H1 (cell line): ENCODE results near the gene C1S.

Source experiments
- CEBPB ChIP-seq: IDR thresholded peaks from 2 replicates; pipeline ENCODE4 v1.6.1; 2012; ENCODE audit warnings: low read depth, low read length
- CTCF ChIP-seq, 3 experiments: IDR thresholded peaks; 1 replicate in 2 of 3; 2 replicates in 1 of 3; pipeline versions ENCODE4 v1.5.1 to v1.6.1; 2011; ENCODE audit warnings: low read length in 3 of 3, mild to moderate bottlenecking in 3 of 3, inconsistent platforms in 2 of 3, low read depth in 1 of 3, moderate library complexity in 1 of 3; ENCODE audit not compliant: insufficient read depth in 1 of 3; ENCODE audit errors: control extremely low read depth in 1 of 3
- JUND ChIP-seq: IDR thresholded peaks from 2 replicates; pipeline ENCODE4 v1.6.1; 2011; ENCODE audit warnings: mild to moderate bottlenecking, improper control_type of control experiment, low read length
- MAX ChIP-seq: IDR thresholded peaks from 2 replicates; pipeline ENCODE4 v1.6.1; 2012; ENCODE audit warnings: inconsistent platforms
- POLR2A ChIP-seq, 2 experiments: IDR thresholded peaks; 1 replicate in 1 of 2; 2 replicates in 1 of 2; pipeline ENCODE4 v1.6.1; 2011; ENCODE audit warnings: low read depth in 2 of 2, low read length in 2 of 2, mild to moderate bottlenecking in 2 of 2; ENCODE audit errors: control extremely low read depth in 1 of 2

- no peak for TF ChIP-seq CTCF (IDR thresholded peaks at IDR 0.05; ENCODE audit: control extremely low read depth in 1 of 3, insufficient read depth in 1 of 3, low read depth in 1 of 3, low read length in 3 of 3)
- no peak for TF ChIP-seq MAX
- TF ChIP-seq POLR2A (IDR thresholded peaks at IDR 0.05; ENCODE audit: control extremely low read depth in 1 of 2, low read depth in 2 of 2, low read length in 2 of 2): no peak
- TF ChIP-seq JUND: no peak
- TF ChIP-seq CEBPB: no peak
Observed at GRCh38 chr12:7078163-7078562, 17.6 kb downstream of the C1S start.
